A673 (cell line): ENCODE measurements around the gene DLGAP5. TPM values are rescaled to one million over a fixed set of nuclear protein-coding genes. Genes with fewer than 3 reads are reported as not detected.

ENCODE experiments used
- BruUV-seq: library from RNA; stranded (reverse); fragments of 400-500 nt; replicated peaks from 2 replicates; lab custom pipeline; 2021; lab: Mats Ljungman, UMichigan
- CTCF ChIA-PET: fragments of 300-600 bp; sonication (Branson Sonifier 250); formaldehyde crosslinking; loops from one replicate; lab custom pipeline; 2022; ENCODE audit warnings: antibody characterized with exemption; lab: Charles Lee
- POLR2A ChIA-PET: fragments of 300-600 bp; sonication (Branson Sonifier 250); formaldehyde crosslinking; loops from one replicate; lab custom pipeline; 2022; ENCODE audit warnings: antibody characterized with exemption; ENCODE audit not compliant: low non-redundant PET; lab: Charles Lee
- DNase-seq: peaks from one replicate; pipeline ENCODE4 v3.0.0-alpha.2; 2015; ENCODE audit warnings: low spot score
- H3K27ac ChIP-seq: fragments of 200-600 bp; sonication (generic); 2 replicates; pipeline ENCODE4 v1.5.1; 2016; ENCODE audit warnings: mixed run types, low read depth, mild to moderate bottlenecking, mixed read lengths, antibody characterized with exemption, low read length; ENCODE audit not compliant: poor library complexity, severe bottlenecking
- H3K27me3 ChIP-seq: fragments of 200-600 bp; sonication (generic); replicated peaks from 2 replicates; pipeline ENCODE4 v1.6.1; 2017; ENCODE audit warnings: mixed run types, low read depth, mild to moderate bottlenecking, mixed read lengths, antibody characterized with exemption, low read length; ENCODE audit not compliant: insufficient read depth, poor library complexity
- H3K36me3 ChIP-seq: fragments of 200-600 bp; sonication (generic); 2 replicates; pipeline ENCODE4 v1.6.1; 2016; ENCODE audit warnings: mixed run types, mild to moderate bottlenecking, mixed read lengths, antibody characterized with exemption, low read length; ENCODE audit not compliant: insufficient read depth, poor library complexity, severe bottlenecking
- H3K4me1 ChIP-seq: fragments of 200-600 bp; sonication (generic); 2 replicates; pipeline ENCODE4 v1.6.1; 2017; ENCODE audit warnings: mixed run types, mild to moderate bottlenecking, mixed read lengths, antibody characterized with exemption, low read length; ENCODE audit not compliant: insufficient read depth, poor library complexity, severe bottlenecking
- H3K4me3 ChIP-seq: fragments of 200-600 bp; sonication (generic); 2 replicates; pipeline ENCODE4 v1.5.1; 2016; ENCODE audit warnings: low read depth, mixed run types, mild to moderate bottlenecking, mixed read lengths, low read length; ENCODE audit not compliant: poor library complexity, severe bottlenecking
- H3K9me3 ChIP-seq: fragments of 200-600 bp; sonication (generic); 2 replicates; pipeline ENCODE4 v1.6.1; 2016; ENCODE audit warnings: mixed run types, low read depth, mild to moderate bottlenecking, mixed read lengths, antibody characterized with exemption, low read length; ENCODE audit not compliant: poor library complexity, severe bottlenecking
- CTCF ChIP-seq: fragments of 300-800, 200-600 bp; sonication (generic); conservative IDR thresholded peaks from 2 replicates; pipeline ENCODE4 v1.5.1; 2017; ENCODE audit warnings: low read depth, mild to moderate bottlenecking, antibody characterized with exemption, low read length, moderate library complexity, mixed read lengths
- EZH2 ChIP-seq: fragments of 200-600 bp; sonication (generic); IDR thresholded peaks from 2 replicates; pipeline ENCODE4 v1.6.1; 2017; ENCODE audit warnings: borderline replicate concordance, low read depth, mild to moderate bottlenecking, mixed read lengths, antibody characterized with exemption, low read length; ENCODE audit not compliant: poor library complexity, severe bottlenecking
- intact Hi-C: fragments of 100-400 bp; cut with micrococcal nuclease; formaldehyde crosslinking; loops from one replicate; pipeline ENCODE4 v1.10.0; 2022; ENCODE audit not compliant: unreplicated experiment
- total RNA-seq: library from RNA; stranded (reverse); gene quantifications from 2 replicates; pipeline ENCODE4 v1.2.3, GENCODE V29; 2021

The DLGAP5 gene
- total RNA-seq, 1 experiment from 2014 or later: 144 TPM

- TSS peak; percentile 97 for BruUV-seq
- peaks cover 17% of the 10 kb centered on the region for H3K4me1 ChIP-seq
- peaks cover 17% of the 10 kb centered on the region for H3K36me3 ChIP-seq
- no peaks in the 10 kb centered on the region for H3K27me3 ChIP-seq
- ChIA-PET CTCF (no interaction called here), POLR2A (interaction anchor here (0.7 kb wide), 1 partner anchor 92 kb away, joined by 11 read pairs; no protein-coding TSS in a partner anchor)
- peaks cover 8% of the 10 kb centered on the region for H3K9me3 ChIP-seq
- intact Hi-C loops: no loop called here
- no peak for TF ChIP-seq EZH2
- no peak for TF ChIP-seq CTCF
- H3K27ac ChIP-seq: peak overlapping the region; percentile 83
- DNase-seq: no peak
- peak overlapping the region; percentile 75 for H3K4me3 ChIP-seq
Measured at GRCh38 chr14:55192054-55192621, 753 bp upstream of the DLGAP5 start.

- H3K27me3 ChIP-seq: no peaks in the 10 kb centered on the region
- no peak for TF ChIP-seq EZH2
- no peak for TF ChIP-seq CTCF
- peaks cover 17% of the 10 kb centered on the region for H3K4me1 ChIP-seq
- CTCF ChIA-PET: interaction anchor here (0.6 to 0.7 kb wide), 2 partner anchors 74 to 210 kb away, joined by 3 to 8 read pairs; no protein-coding TSS in a partner anchor
- peak overlapping the region; percentile 83 for H3K27ac ChIP-seq
- intact Hi-C loops: no loop called here
- POLR2A ChIA-PET: no interaction called here
- peak; percentile 38 for DNase-seq
- H3K9me3 ChIP-seq: peaks cover 8% of the 10 kb centered on the region
- no TSS peak for BruUV-seq
- H3K36me3 ChIP-seq: peaks cover 24% of the 10 kb centered on the region
- H3K4me3 ChIP-seq: peak overlapping the region; percentile 75
Measured at GRCh38 chr14:55190906-55191202, 531 bp downstream of the DLGAP5 start.

DNA sequence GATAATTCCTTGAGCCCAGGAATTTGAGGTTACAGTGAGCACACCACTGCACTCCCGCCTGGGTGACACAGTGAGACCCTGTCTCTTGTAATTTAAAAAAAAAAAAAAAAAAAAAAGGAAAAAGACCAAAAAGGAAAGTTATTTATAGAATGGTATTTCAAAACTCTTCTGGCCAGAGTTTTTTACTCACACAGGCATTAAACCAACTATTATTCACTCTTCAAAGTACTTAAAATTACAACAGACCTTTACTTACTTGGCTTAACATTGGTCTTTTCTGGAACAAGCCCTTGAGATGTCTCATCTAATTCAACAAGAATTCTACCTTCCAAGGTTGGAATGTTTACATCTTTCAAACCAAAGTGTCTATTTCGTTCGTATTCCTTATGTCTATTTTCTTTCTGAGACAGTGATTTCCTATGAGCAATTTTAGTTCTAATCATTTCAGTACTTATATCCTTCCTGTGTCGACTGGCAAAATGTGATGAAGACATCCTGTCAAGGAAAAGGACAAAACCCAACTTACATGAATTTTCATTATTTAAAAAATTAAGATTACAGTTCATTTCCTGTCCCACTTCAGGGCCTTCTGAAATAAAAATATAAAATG lies 2.6 kb downstream of the DLGAP5 start:
- POLR2A ChIA-PET: no interaction called here
- DNase-seq: no peak

More for the DNA sequence above, 2.6 kb downstream of the DLGAP5 start:
- intact Hi-C loops: no loop called here
- Histone ChIP-seq H3K27me3 (no peaks in the 10 kb centered on the region), H3K27ac (no peak overlapping the region), H3K4me1 (peaks cover 17% of the 10 kb centered on the region), H3K4me3 (peak overlapping the region; percentile 75), H3K36me3 (peaks cover 33% of the 10 kb centered on the region), H3K9me3 (peaks cover 8% of the 10 kb centered on the region)
- CTCF ChIA-PET: no interaction called here
- TF ChIP-seq CTCF: no peak
- TF ChIP-seq EZH2: no peak
- no TSS peak for BruUV-seq
